Breast epithelium (tissue), 4 donors: ENCODE measurements around the gene EXOSC6. TPM values are rescaled to one million over a fixed set of nuclear protein-coding genes. Genes with fewer than 3 reads are reported as not detected.

Source experiments
- DNase-seq, 2 donors: peaks; one replicate each; pipeline ENCODE4 v3.0.0-alpha.2; 2019; ENCODE audit warnings: low spot score in 2 of 2
- H3K27ac ChIP-seq, 2 donors: fragments of 200-600 bp; sonication (generic) in 1 of 2; one replicate each; pipeline ENCODE4 v1.5.1; 2016 to 2019; ENCODE audit warnings: mild to moderate bottlenecking in 1 of 2
- H3K27me3 ChIP-seq, 2 donors: fragments of 200-600 bp; sonication (generic) in 1 of 2; one replicate each; pipeline versions ENCODE4 v1.5.1 to v1.6.0; 2017 to 2019; ENCODE audit warnings: control low read depth in 1 of 2, mild to moderate bottlenecking in 1 of 2
- H3K36me3 ChIP-seq: fragments of 200-600 bp; one replicate; pipeline ENCODE4 v1.5.1; 2019
- H3K4me1 ChIP-seq, 2 donors: fragments of 200-600 bp; sonication (generic); one replicate each; pipeline ENCODE4 v1.5.1; 2016 to 2019; ENCODE audit warnings: control low read depth in 1 of 2
- H3K4me3 ChIP-seq, 3 donors: fragments of 200-600 bp; sonication (generic); 1 replicate in 2 of 3; 2 replicates in 1 of 3; pipeline ENCODE4 v1.5.1; 2016 to 2019; ENCODE audit warnings: mild to moderate bottlenecking in 3 of 3, moderate library complexity in 2 of 3
- H3K9me3 ChIP-seq, 2 donors: fragments of 200-600 bp; sonication (generic) in 1 of 2; one replicate each; pipeline ENCODE4 v1.5.1; 2016 to 2019; ENCODE audit warnings: control low read depth in 1 of 2
- CTCF ChIP-seq, 3 donors: fragments of 450-650 bp; IDR thresholded peaks; one replicate each; pipeline ENCODE4 v1.5.1; 2016 to 2017; ENCODE audit warnings: antibody characterized with exemption in 3 of 3, mild to moderate bottlenecking in 3 of 3, moderate library complexity in 3 of 3
- POLR2A ChIP-seq: fragments of 450-650 bp; IDR thresholded peaks from one replicate; pipeline ENCODE4 v1.6.1; 2016; ENCODE audit warnings: antibody characterized with exemption, mild to moderate bottlenecking, moderate library complexity
- POLR2AphosphoS5 ChIP-seq, 3 donors: sonication (generic); formaldehyde crosslinking; IDR thresholded peaks; one replicate each; pipeline ENCODE4 v1.6.1; 2017; ENCODE audit warnings: antibody characterized with exemption in 3 of 3
- intact Hi-C: fragments of 100-400 bp; cut with DNase I; formaldehyde crosslinking; loops from one replicate; pipeline ENCODE4 v1.15.1; 2023; ENCODE audit warnings: low total_unique reads
- total RNA-seq, 3 donors: library from RNA; depleted of rRNA; stranded (reverse); fragments of >200 nt; gene quantifications; one replicate each; pipeline ENCODE4 v1.1.0, GENCODE V29; 2016

EXOSC6 gene
- total RNA-seq: 10 to 100 TPM; 19.7 to 23.2 (median 19.8) TPM

GRCh38 chr16:70251629-70252354 is at the start of gene EXOSC6:
Gene EXOSC6, minus strand, starts transcription at chr16:70251940. Its CDS starts 40 bp downstream, at chr16:70251900.
- peak; percentile 78 to 88 for DNase-seq
- Histone ChIP-seq H3K4me1 (peaks cover 0 to 5% of the 10 kb centered on the region in 2 donors), H3K27ac (peak within 1 kb of the TSS; percentile 71 to 90), H3K27me3 (no peaks in the 10 kb centered on the region), H3K36me3 (peaks cover 15% of the 10 kb centered on the region), H3K9me3 (no peaks in the 10 kb centered on the region), H3K4me3 (peak within 1 kb of the TSS; percentile 75 to 96 (median 82))
- intact Hi-C loops: no loop called here
- peak; percentile 62 to 83 (median 81) for TF ChIP-seq CTCF (IDR thresholded peaks at IDR 0.05)
- peak; percentile 69 to 89 (median 70) for TF ChIP-seq POLR2AphosphoS5 (IDR thresholded peaks at IDR 0.05)
- peak; percentile 47 for TF ChIP-seq POLR2A

- no peaks in the 10 kb centered on the region for H3K36me3 ChIP-seq
- no peak overlapping the region for H3K27ac ChIP-seq
- H3K4me1 ChIP-seq: no peaks in the 10 kb centered on the region
- intact Hi-C loops: no loop called here
- no peak for DNase-seq
- H3K4me3 ChIP-seq: no peak overlapping the region
- peaks cover 0 to 10% of the 10 kb centered on the region in 2 donors for H3K9me3 ChIP-seq
- TF ChIP-seq CTCF (IDR thresholded peaks at IDR 0.05): no peak
- no peaks in the 10 kb centered on the region for H3K27me3 ChIP-seq
These were observed 49.4 kb upstream of the EXOSC6 start for GRCh38 chr16:70301121-70301520.

DNA sequence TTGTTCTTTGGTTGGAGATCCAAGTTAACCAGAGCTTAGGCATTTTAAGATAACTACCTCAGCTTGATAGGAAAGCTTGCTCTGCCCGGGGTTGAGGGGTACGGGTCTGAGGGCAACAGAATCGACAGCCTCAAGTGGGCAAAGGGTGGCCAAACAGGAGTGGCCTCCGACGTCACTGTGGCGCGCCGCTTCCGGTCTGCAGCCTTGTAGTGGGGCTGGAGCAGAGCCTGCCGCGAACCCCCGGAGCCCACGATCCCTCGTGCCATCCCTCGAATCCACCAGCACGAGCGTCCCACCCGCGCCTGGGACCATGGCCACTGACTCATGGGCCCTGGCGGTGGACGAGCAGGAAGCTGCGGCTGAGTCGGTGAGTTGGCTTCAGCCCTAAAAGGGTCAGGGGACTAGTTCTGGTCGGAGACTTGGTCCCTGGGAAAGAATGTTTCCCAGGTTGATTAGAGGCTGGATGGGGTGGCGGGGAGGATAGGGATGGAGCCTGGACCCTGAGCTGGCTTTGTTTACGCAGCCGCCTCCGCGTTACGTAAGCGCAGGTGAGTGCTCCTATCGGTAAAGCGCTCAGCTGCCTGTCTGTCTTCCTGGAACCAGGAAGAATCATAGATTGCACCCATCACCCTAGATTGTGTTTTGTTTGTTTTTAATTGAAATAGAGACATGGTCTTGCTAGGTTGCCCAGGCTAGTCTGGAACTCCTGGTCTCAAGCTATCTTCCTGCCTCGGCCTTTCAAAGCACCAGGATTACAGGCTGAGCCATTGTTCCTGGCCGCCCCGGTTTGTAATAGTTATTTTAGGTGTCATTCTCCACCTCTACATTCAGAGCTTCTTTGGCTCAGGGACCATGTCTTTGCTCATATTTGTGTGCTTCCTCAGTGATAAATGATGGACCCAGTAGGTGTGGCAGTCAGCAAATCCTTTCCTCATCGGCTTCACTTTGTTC is 47.5 kb upstream of the EXOSC6 start, which contains the start of gene DDX19B:
TSS of gene DDX19B (plus strand) at position 199 of the 951 bp plus-strand sequence. CDS start at position 311, 112 bp downstream.
- Histone ChIP-seq H3K4me1 (no peaks in the 10 kb centered on the region), H3K36me3 (no peaks in the 10 kb centered on the region), H3K4me3 (peak within 1 kb of the TSS; percentile 74 to 94 (median 91)), H3K27ac (peak within 1 kb of the TSS; percentile 99), H3K27me3 (no peaks in the 10 kb centered on the region), H3K9me3 (peaks cover 0 to 10% of the 10 kb centered on the region in 2 donors)
- intact Hi-C loops: no loop called here
- TF ChIP-seq POLR2AphosphoS5 (IDR thresholded peaks at IDR 0.05) (peak; percentile 84 to 94 (median 90)), POLR2A (peak; percentile 65), CTCF (IDR thresholded peaks at IDR 0.05) (peak in 1 of 3 donors; percentile 36)
- DNase-seq: peak; percentile 71 to 76

GRCh38 chr16:70295634-70296033 is 43.9 kb upstream of the EXOSC6 start:
- Histone ChIP-seq H3K4me3 (no peak overlapping the region), H3K36me3 (no peaks in the 10 kb centered on the region), H3K27me3 (no peaks in the 10 kb centered on the region), H3K27ac (no peak overlapping the region), H3K4me1 (no peaks in the 10 kb centered on the region), H3K9me3 (peaks cover 0 to under 1% of the 10 kb centered on the region in 2 donors)
- TF ChIP-seq POLR2A (no peak), POLR2AphosphoS5 (IDR thresholded peaks at IDR 0.05) (no peak), CTCF (IDR thresholded peaks at IDR 0.05) (no peak)
- no peak for DNase-seq
- intact Hi-C loops: no loop called here
